Fibroblast of skin of abdomen (primary cell): ENCODE results near the gene FEM1A.

Source experiments
- DNase-seq: peaks from one replicate; pipeline ENCODE4 v3.0.0-alpha.2; 2013

Gene FEM1A

GRCh38 chr19:4847190-4847973 lies 55.8 kb downstream of the FEM1A start:
- DNase-seq: no peak

- DNase-seq: no peak
Observed at GRCh38 chr19:4849019-4849418, 57.5 kb downstream of the FEM1A start.
